8988T (cell line): Measurements from ENCODE around the gene C2CD2.

ENCODE experiments used
- DNase-seq: peaks from one replicate; pipeline ENCODE4 v3.0.0; 2011

C2CD2 gene

GRCh38 chr21:41929248-41929647 is 24.6 kb downstream of the C2CD2 start:
- no peak for DNase-seq

DNA sequence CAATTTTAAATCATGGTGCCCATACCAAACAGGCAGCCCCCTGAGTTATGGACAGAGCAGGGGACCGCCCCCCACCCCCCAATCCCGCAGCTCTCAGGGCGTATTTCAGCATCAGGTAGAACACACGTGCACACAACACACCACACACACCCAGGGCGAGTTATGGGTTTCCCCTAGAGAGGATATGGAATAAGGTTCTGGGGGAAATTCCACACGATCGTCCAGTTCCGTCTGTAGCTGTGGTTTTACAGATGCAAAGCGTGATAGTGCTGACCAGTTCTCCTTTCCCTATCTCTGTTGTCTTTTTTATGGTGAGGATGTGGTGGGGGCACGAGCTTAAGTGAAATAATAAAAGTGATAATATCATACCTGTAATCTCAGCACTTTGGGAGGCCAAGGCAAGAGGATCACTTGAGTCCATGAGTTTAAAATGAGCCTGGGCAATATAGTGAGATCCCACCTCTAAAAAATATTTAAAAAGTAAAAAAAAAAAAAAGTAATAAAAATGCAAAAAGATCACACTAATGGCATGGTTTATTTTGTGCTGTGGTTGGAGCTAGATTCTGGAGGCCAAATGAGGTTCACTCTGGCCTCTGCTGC is 25.1 kb downstream of the C2CD2 start:
- DNase-seq = no peak

DNA sequence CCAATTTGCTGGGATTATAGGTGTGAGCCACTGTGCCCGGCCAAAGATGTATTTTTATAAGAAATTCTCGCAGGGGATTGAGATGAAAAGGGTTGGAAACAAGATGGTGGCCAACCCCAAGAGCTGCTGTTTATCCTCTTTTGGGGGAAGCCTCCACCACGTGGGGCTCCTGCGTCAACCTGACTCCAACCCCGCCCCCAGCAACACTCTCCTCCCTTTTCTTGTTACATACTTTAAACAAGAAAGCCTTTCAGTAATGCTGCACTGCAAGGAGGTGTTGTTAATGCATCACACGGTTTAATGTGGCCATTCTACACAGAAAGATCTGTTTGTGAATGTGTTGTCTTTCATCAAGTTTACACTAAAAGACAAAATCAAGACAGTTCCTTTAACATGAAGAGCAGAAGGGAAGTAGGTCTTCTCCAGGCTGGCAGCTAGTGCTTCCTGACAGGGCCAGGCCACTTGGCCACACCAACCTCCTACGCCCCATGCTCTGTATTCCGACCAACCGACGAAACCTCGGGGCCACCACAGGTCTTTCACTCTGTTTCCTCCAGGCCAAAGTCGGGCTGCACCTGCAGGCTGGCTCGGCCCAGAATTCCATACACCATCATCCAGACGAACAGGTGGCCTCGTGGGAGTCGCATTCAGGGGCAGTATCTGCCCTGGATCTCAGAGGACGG is 25.9 kb downstream of the C2CD2 start:
- no peak for DNase-seq

- DNase-seq = no peak
Measured at GRCh38 chr21:41926807-41927171, 27.0 kb downstream of the C2CD2 start.

DNA sequence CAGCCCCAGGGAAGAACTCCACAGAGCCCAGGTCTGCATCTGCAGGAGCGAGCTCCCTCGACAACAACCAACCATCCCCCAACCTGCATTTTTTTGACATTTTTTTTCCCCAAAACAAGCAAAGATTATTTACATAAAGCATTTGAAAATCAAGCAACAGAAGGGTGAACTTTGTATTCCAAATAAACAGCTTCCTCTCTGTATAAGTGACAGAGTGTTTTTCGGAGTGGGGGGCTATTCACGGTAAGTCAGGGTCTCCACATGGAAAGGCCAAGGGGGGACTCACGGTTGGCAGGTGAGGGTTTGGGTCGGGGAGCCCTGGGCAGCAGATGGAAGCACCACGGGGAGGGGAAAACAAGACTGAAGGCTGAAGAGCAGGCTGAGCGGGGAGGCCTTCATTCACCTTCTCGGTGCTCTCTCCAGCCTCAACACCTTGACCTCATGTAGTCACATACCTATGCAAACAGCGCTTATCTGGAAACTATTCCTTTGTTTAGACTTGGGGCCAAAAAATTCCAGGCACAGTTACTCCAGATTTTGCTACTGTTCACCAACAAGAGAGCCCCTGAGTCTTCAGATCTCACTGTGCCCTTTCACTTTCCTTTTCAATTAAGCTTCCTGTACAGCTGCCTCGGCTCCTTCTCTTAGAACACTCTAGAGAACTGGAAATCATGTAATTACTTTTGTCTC is 27.6 kb downstream of the C2CD2 start:
- DNase-seq = no peak

- DNase-seq = no peak
Measured at GRCh38 chr21:41925767-41926116, 28.1 kb downstream of the C2CD2 start.

DNA sequence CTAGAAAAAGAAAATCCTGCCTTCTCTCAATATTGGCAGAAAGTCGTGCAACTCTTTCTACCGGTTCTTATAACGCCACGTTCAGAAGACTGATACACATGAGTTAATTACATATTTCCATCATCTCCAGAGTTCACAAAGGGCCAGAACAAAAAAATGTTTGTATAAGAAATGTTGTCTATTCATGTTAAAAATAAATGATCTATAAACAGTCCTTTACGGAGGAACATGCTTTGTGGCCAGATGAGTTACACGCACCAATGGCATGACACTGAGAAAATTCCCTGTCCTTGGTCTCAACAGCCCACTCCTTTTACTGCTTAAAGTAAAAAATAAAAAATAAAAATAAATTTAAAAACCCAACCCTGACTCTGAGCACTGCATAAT is 29.5 kb downstream of the C2CD2 start:
- no peak for DNase-seq

GRCh38 chr21:41923631-41924367 is 30.0 kb downstream of the C2CD2 start:
- no peak for DNase-seq

DNA sequence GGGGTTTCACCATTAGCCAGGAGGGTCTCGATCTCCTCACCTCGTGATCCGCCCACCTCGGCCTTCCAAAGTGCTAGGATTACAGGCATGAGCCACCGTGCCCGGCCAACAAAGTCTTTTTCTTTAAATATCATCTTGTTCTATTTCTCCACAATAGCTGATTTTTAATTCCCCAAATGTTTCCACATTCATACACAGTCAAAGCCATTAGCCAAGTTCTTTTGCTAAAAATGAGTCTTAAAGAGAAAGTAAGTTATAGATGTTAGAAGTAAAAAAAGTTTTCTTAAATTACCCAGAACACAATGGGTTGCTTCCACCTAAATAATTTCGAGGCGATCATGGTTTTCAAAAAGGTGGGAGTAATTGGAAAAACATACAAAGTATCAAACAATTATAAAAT is 30.6 kb downstream of the C2CD2 start:
- no peak for DNase-seq

GRCh38 chr21:41921021-41921420 is 32.8 kb downstream of the C2CD2 start:
- no peak for DNase-seq

DNA sequence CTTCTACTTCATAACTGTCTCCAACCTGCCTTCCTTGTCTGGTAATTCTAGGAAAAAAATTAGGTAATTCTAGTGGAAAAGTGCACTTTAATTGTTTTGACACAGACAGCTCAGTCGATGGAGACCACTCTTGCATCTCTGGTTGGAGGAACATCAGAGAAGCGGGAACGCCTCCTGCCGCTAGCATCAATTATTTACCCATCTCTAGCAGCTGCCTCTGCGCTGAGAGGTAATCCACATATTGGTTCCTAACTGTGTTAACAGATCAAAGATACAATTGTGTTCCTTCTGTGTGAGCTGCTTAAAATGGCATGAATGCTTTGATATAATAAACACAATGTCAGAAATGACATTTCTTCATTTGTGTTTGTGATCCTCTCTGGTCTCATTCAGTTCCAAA is 33.3 kb downstream of the C2CD2 start:
- no peak for DNase-seq

DNA sequence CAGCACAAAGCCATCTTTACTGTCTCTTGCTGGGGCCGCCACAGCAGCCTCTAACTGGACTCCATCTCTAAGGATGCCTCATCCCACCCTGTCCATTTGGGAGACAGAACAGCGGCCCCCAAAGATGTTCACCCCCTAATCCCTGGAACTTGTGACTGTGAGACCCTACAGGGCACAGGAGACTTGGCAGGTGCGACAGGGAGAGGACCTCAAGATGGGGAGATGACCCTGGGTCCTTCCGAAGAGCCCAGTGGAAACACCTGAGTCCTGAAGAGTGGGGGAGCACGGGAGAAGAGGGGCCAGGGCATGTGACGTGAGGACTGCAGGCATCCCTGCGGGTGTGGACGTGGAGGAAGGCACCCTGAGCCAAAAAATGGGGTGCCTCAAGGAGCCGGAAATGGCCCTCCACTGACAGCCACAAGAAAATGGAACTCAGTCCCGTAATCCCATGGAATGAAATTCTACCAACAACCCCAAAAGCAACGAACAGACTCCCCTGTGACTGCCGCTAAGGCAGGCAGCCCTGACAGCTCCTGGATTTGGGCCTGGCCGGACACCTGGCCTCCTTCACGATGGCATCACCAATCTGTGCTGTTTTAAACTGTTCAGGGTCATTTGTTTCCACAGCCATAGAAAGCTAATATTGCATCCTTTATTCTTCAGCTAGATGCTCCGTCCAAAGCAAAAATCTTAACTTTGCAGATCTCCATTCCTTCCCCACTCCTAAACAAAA is 34.0 kb downstream of the C2CD2 start:
- no peak for DNase-seq

DNA sequence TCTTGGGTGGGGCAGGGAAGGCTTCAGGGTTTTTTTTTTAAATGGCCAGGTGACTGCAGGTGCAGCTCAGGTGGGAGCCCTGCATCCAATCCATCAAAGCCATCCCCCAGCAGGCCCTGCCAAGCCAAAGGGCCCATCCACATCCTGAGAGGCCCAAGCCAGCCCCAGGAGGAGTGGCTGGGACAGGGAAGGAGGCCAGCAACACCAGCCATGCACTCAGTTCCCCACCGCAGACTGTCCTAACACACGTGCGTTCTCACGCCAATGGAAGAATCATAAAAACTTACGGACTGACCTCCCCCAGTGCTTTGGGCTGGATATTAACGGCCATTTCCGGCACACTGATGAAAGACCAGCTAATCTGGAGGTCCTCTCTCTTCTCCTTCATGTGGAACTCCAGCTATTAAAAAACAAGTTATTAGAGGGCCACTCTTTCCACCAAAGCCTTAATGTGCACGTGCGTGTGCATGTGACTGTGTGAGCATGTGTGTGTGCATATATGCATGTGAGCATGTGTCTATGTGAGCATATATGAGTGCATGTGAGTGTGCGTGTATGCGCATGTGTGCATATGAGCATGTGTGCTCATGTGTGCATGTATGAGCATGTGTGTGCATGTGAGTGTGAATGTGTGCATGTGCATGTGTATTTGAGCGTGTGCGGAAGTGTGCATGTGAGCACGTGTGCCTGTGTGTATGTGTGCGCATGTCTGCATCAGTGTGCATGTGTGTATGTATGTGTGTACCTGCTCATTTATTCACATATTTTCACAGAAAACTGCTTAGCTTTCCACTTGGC is 35.1 kb downstream of the C2CD2 start:
- no peak for DNase-seq

- no peak for DNase-seq
Measured at GRCh38 chr21:41917531-41917930, 36.3 kb downstream of the C2CD2 start.

DNA sequence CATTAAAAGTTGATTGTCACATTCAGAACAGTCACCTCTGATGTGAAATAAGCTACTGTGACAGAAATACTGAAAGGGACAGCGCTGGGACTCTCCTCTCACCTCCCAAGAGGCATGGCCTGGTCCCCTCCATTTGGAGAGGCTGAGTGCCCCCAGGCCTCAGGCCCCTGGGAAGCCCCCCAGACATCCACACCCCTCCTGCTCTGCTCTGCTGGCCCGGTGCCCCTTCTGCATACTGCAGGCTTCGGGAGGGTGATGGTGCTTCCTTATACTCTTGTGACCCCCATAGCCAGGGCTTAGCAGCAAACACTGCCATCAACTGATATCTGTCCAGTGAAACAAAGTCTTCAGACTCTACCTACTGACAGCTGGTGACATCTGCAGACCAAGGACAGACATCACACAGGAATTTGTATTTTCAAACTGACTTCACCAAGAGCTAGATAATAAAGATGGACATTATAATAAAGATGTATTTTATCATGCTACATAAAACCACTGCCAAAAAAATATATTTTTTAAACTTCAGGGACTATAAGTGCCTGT is 36.9 kb downstream of the C2CD2 start:
- DNase-seq = no peak

DNA sequence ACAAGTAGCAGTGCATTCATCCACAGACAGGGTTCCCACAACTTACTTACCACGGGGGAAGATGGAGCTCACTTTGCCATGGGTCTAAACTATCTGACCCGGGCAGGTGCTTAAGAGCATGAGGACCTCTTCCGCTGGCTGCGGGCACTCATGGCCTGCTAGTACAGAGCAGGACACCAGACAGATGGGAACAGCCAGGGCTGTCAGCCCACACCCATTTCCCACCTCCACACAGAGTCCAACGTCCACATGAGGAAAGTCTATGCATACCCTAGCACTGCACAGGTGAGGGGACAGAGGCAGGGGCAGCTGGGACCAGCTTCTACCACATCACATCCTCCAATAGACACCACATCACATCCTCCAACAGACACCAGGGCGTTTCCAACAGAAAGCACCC is 38.9 kb downstream of the C2CD2 start:
- DNase-seq = no peak

DNA sequence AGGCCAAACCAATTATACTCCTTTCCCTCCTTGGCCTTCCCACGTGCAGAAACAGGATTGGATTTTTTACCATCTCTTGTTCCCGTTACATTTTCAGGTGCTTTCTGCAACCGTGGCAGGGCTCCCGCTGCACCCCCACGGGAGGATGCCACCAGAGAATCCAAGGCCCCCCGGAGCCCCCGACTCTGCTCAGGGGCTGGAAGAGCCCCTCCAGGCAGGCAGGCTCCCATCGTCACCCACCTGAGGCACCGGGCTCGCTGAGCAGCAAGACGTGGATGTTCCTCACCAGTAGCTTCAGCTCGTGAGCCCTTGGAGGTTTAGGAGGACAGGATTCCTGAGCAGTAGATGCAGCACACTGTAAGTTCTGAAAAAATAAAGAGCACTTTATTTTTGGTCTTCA is 39.5 kb downstream of the C2CD2 start:
- DNase-seq = no peak

GRCh38 chr21:41913230-41913629 is 40.6 kb downstream of the C2CD2 start:
- no peak for DNase-seq

- no peak for DNase-seq
Measured at GRCh38 chr21:41908829-41909228, 45.0 kb downstream of the C2CD2 start.

- DNase-seq = no peak
Measured at GRCh38 chr21:41907496-41908258, 46.1 kb downstream of the C2CD2 start.

DNA sequence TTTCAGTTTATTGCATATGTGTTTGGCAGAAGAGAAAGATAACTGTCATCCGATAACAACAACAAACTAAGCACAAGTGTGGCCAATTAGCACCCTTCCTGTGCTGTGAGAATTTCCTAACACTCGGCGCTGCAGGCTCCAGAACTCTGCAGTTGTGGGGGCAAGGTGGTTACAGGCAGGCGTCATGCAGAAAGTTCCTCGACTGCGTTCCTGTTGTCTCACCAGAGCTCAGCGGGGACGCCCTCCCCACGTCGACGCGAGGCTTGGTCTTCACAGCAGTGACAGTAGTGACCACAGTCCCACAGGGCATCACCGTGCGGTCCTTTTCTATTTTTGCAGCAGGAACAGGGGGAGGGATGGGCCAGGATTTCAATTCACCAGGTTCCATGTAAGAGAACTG is 47.0 kb downstream of the C2CD2 start:
- DNase-seq = no peak
